ENCODE results near the gene GPR119. TPM values are rescaled to one million over a fixed set of nuclear protein-coding genes. Genes with fewer than 3 reads are reported as not detected.
"Not testable (repeated sequence)": the region's sequence is repeated elsewhere in the genome, so short reads cannot be mapped to it uniquely, and the experiment has no call there.

Gene GPR119
- total RNA-seq = not detected in 3 replicates
- long read RNA-seq = 0 reads

DNA sequence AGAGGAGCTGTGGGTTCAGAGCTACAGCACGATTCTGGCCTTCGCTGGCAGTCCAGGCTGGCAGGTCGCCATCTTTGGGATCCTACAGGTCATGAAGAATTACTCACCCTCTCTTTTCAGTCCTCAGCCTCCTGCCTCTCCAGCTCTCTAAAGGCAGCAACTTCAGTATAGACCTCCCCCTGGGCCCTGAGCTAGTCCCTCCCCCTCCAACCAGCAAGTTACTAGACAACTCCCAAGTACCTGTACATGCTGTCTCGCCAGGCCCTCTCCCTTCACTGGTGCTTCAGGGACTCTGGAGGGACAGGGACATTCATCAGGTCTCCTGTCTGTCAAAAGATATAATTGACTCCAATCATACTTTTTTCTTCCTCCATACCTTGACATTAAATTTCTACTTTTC is at the start of gene GPR119:
TSS of gene GPR119 (minus strand) at position 155 of the 400 bp plus-strand sequence. CDS start 227 bp downstream, outside the sequence.
- H3K36me3 Mint-ChIP-seq (ENCODE audit: low read depth) = no peaks in the 10 kb centered on the region
- H3K27me3 Mint-ChIP-seq (ENCODE audit: low read depth) = peaks cover 16% of the 10 kb centered on the region
- H3K9me3 Mint-ChIP-seq (ENCODE audit: low read depth) = peaks cover 4% of the 10 kb centered on the region
- TF ChIP-seq CTCF (IDR thresholded peaks at IDR 0.05) = no peak
- H3K27ac Mint-ChIP-seq (ENCODE audit: unreplicated experiment) = no peak within 1 kb of the TSS
- H3K4me1 Mint-ChIP-seq (ENCODE audit: low read depth) = no peaks in the 10 kb centered on the region
- H3K4me3 Mint-ChIP-seq (ENCODE audit: unreplicated experiment) = no peak within 1 kb of the TSS
- no peak for DNase-seq (ENCODE audit: low spot score)

- not testable (repeated sequence) for H3K4me1 Mint-ChIP-seq (ENCODE audit: low read depth); H3K9me3 Mint-ChIP-seq (ENCODE audit: low read depth); H3K36me3 Mint-ChIP-seq (ENCODE audit: low read depth); H3K4me3 Mint-ChIP-seq (ENCODE audit: unreplicated experiment); DNase-seq (ENCODE audit: low spot score); H3K27ac Mint-ChIP-seq (ENCODE audit: unreplicated experiment); H3K27me3 Mint-ChIP-seq (ENCODE audit: low read depth)
Measured at GRCh38 chrX:130429236-130429635, 43.8 kb upstream of the GPR119 start.

DNA sequence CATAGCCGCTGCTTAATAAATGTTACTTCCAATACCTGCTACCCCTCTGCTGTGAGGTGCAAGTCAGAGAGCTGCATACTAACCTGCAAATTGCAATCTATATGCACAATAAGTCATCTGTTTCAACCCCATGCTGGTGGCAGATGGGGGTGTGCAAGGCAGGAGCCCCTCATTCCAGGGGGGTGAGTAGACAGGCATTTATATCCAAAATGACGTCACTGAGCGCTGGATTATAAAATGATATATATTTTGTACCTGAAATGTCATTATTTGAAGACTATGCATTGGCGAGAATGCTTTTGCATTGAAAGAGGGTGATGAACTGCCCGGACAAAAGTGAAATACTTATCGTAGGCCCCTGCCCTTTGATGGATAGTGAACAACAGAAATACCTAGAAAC is 41.1 kb upstream of the GPR119 start:
- Mint-ChIP-seq H3K27me3 (ENCODE audit: low read depth) (no peaks in the 10 kb centered on the region), H3K4me3 (ENCODE audit: unreplicated experiment) (no peak overlapping the region), H3K36me3 (ENCODE audit: low read depth) (no peaks in the 10 kb centered on the region), H3K9me3 (ENCODE audit: low read depth) (peaks cover 2% of the 10 kb centered on the region), H3K4me1 (ENCODE audit: low read depth) (no peaks in the 10 kb centered on the region), H3K27ac (ENCODE audit: unreplicated experiment) (no peak overlapping the region)
- no peak for TF ChIP-seq CTCF (IDR thresholded peaks at IDR 0.05)
- no peak for DNase-seq (ENCODE audit: low spot score)

DNA sequence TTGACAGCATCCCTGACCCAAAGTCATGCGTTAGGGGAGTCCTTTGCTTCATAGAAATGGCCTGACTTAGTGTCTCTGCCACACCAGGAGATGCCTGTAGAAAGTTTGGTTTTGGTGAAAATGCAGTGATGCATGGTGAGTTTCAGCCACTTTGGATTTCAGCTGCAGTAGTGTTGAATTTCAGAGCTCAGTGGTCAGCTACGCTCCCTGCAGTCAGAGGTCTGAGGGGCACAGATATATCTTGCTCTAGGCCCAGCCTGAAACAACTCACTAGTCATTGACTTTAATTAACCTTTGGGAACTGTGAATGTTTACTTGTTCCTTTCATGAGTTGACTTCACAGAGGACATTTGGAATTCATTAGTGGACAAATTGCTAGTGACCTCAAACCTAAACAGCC is 33.8 kb upstream of the GPR119 start:
- no peak for TF ChIP-seq CTCF (IDR thresholded peaks at IDR 0.05)
- no peak overlapping the region for H3K27ac Mint-ChIP-seq (ENCODE audit: unreplicated experiment)
- peaks cover 2% of the 10 kb centered on the region for H3K36me3 Mint-ChIP-seq (ENCODE audit: low read depth)
- DNase-seq (ENCODE audit: low spot score) = no peak
- H3K4me1 Mint-ChIP-seq (ENCODE audit: low read depth) = no peaks in the 10 kb centered on the region
- H3K27me3 Mint-ChIP-seq (ENCODE audit: low read depth) = peaks cover 2% of the 10 kb centered on the region
- H3K9me3 Mint-ChIP-seq (ENCODE audit: low read depth) = no peaks in the 10 kb centered on the region
- no peak overlapping the region for H3K4me3 Mint-ChIP-seq (ENCODE audit: unreplicated experiment)

DNA sequence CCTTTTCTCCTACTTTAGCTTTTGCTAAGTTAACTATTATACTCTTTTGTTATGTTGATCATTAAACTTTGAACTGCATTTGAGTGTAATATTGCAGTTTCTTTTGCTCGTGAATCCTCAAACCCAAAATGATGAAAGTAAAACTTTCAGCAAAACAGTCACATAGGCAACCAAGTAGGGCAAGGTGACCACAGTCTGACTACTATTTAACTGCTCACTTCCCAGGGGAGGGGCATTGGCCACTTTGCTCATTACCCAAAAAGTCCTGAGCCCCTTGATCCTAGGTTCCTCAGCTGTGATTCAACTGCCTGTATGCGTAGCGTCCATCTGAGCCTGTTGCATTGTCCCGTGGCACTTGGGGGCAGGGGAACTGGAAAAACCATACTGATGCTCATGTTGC is 33.3 kb upstream of the GPR119 start:
- H3K27ac Mint-ChIP-seq (ENCODE audit: unreplicated experiment) = no peak overlapping the region

More for the DNA sequence above, 33.3 kb upstream of the GPR119 start:
- Mint-ChIP-seq H3K27me3 (ENCODE audit: low read depth) (peaks cover 2% of the 10 kb centered on the region), H3K36me3 (ENCODE audit: low read depth) (peaks cover 3% of the 10 kb centered on the region), H3K4me3 (ENCODE audit: unreplicated experiment) (no peak overlapping the region), H3K9me3 (ENCODE audit: low read depth) (no peaks in the 10 kb centered on the region), H3K4me1 (ENCODE audit: low read depth) (no peaks in the 10 kb centered on the region)
- TF ChIP-seq CTCF (IDR thresholded peaks at IDR 0.05) = no peak
- DNase-seq (ENCODE audit: low spot score) = no peak
